GM23338 (cell line): ENCODE data around the gene SH3BP5. TPM values are rescaled to one million over a fixed set of nuclear protein-coding genes. Genes with fewer than 3 reads are reported as not detected.

Experiments used
- ATAC-seq: fragments of 200-7000 bp; cut with Tn5 transposase; 3 replicates; pipeline ENCODE4 v1.9.1; 2020
- DNase-seq: peaks from one replicate; pipeline ENCODE4 v3.0.0-alpha.2; 2015; ENCODE audit warnings: low spot score
- H2AFZ ChIP-seq: fragments of 200-600 bp; sonication (generic); 2 replicates; pipeline ENCODE4 v1.8.0; 2016; ENCODE audit warnings: antibody characterized with exemption, mild to moderate bottlenecking, moderate library complexity
- H3F3A ChIP-seq: fragments of 200-600 bp; sonication (generic); replicated peaks from 2 replicates; pipeline ENCODE4 v1.8.0; 2017; ENCODE audit warnings: antibody characterized with exemption, mixed run types, low read depth
- H3K27ac ChIP-seq: fragments of 200-600 bp; sonication (generic); 2 replicates; pipeline ENCODE4 v1.6.1; 2016; ENCODE audit warnings: low read depth
- H3K27me3 ChIP-seq: fragments of 200-600 bp; sonication (generic); 2 replicates; pipeline ENCODE4 v1.8.0; 2016; ENCODE audit warnings: mild to moderate bottlenecking, mixed run types, moderate library complexity; ENCODE audit not compliant: insufficient read depth
- H3K36me3 ChIP-seq: fragments of 200-600 bp; sonication (generic); 2 replicates; pipeline ENCODE4 v1.8.0; 2016; ENCODE audit warnings: mild to moderate bottlenecking; ENCODE audit not compliant: insufficient read depth
- H3K4me1 ChIP-seq: fragments of 200-600 bp; sonication (generic); 2 replicates; pipeline ENCODE4 v1.8.0; 2016; ENCODE audit warnings: mild to moderate bottlenecking, moderate library complexity; ENCODE audit not compliant: insufficient read depth
- H3K4me2 ChIP-seq: fragments of 200-600 bp; sonication (generic); 2 replicates; pipeline ENCODE4 v1.7.1; 2017; ENCODE audit warnings: mixed run types
- H3K4me3 ChIP-seq: fragments of 200-600 bp; sonication (generic); 2 replicates; pipeline ENCODE4 v1.6.1; 2016; ENCODE audit warnings: mixed run types
- H3K79me2 ChIP-seq: fragments of 200-600 bp; sonication (generic); replicated peaks from 2 replicates; pipeline ENCODE4 v1.8.0; 2017; ENCODE audit warnings: mild to moderate bottlenecking; ENCODE audit not compliant: insufficient read depth
- H3K9me2 ChIP-seq: fragments of 200-600 bp; sonication (generic); 2 replicates; pipeline ENCODE4 v1.8.0; 2017; ENCODE audit not compliant: insufficient read depth
- H4K20me1 ChIP-seq: fragments of 200-600 bp; sonication (generic); replicated peaks from 2 replicates; pipeline ENCODE4 v1.8.0; 2017; ENCODE audit warnings: mild to moderate bottlenecking; ENCODE audit not compliant: insufficient read depth
- H3K27ac Mint-ChIP-seq: 2 replicates; pipeline ENCODE4 v1.8.0; 2020; ENCODE audit warnings: inconsistent platforms, mild to moderate bottlenecking, moderate library complexity, mixed read lengths
- H3K27me3 Mint-ChIP-seq: 3 replicates; pipeline ENCODE4 v1.8.0; 2022; ENCODE audit warnings: low read depth, mild to moderate bottlenecking, moderate library complexity, mixed read lengths, inconsistent platforms; ENCODE audit not compliant: insufficient read depth, poor library complexity
- H3K36me3 Mint-ChIP-seq: 3 replicates; pipeline ENCODE4 v1.8.0; 2021; ENCODE audit warnings: low read depth, mild to moderate bottlenecking, inconsistent platforms, moderate library complexity, mixed read lengths
- H3K4me1 Mint-ChIP-seq: 3 replicates; pipeline ENCODE4 v1.8.0; 2020; ENCODE audit warnings: mild to moderate bottlenecking, inconsistent platforms, mixed read lengths
- H3K4me3 Mint-ChIP-seq: 3 replicates; pipeline ENCODE4 v1.8.0; 2021; ENCODE audit warnings: moderate library complexity, mild to moderate bottlenecking, inconsistent platforms, mixed read lengths
- H3K9me3 Mint-ChIP-seq: 3 replicates; pipeline ENCODE4 v1.8.0; 2020; ENCODE audit warnings: moderate library complexity, mild to moderate bottlenecking, inconsistent platforms, mixed read lengths
- CREB1 ChIP-seq: fragments of 250-450 bp; sonication (Bioruptor Pico); IDR thresholded peaks from 2 replicates; pipeline ENCODE4 v1.5.0; 2020; ENCODE audit warnings: low read depth, mild to moderate bottlenecking, moderate library complexity
- CTCF ChIP-seq, 2 experiments: fragments of 200-600 bp in 1 of 2; sonication (generic) in 1 of 2; conservative IDR thresholded peaks; 2 replicates each; pipeline versions ENCODE4 v1.5.1 to v1.6.1; 2016 to 2017; ENCODE audit warnings: antibody characterized with exemption in 2 of 2, low read depth in 2 of 2, mild to moderate bottlenecking in 2 of 2, moderate library complexity in 1 of 2
- ETS1 ChIP-seq: IDR thresholded peaks from 2 replicates; pipeline ENCODE4 v1.6.1; 2016; ENCODE audit warnings: antibody characterized with exemption
- EZH2 ChIP-seq: fragments of 200-600 bp; sonication (generic); IDR thresholded peaks from one replicate; pipeline ENCODE4 v1.8.0; 2017; ENCODE audit warnings: antibody characterized with exemption, mild to moderate bottlenecking, low read depth; ENCODE audit not compliant: unreplicated experiment
- JUNB ChIP-seq: IDR thresholded peaks from one replicate; pipeline ENCODE4 v1.6.1; 2016; ENCODE audit warnings: antibody characterized with exemption; ENCODE audit not compliant: unreplicated experiment
- POLR2AphosphoS5 ChIP-seq: IDR thresholded peaks from 2 replicates; pipeline ENCODE4 v1.6.1; 2016; ENCODE audit warnings: antibody characterized with exemption, low read depth
- STAT1 ChIP-seq: IDR thresholded peaks from one replicate; pipeline ENCODE4 v1.6.1; 2016; ENCODE audit warnings: antibody characterized with exemption; ENCODE audit not compliant: unreplicated experiment
- ZNF114 ChIP-seq: fragments of 250-450 bp; sonication (Bioruptor Pico); IDR thresholded peaks from 2 replicates; pipeline ENCODE4 v1.5.0; 2020; ENCODE audit warnings: mild to moderate bottlenecking, moderate library complexity
- ZNF331 ChIP-seq: fragments of 250-450 bp; sonication (Bioruptor Pico); IDR thresholded peaks from 2 replicates; pipeline ENCODE4 v1.5.0; 2020; ENCODE audit warnings: low read depth, mild to moderate bottlenecking, moderate library complexity
- ZNF462 ChIP-seq: fragments of 250-450 bp; sonication (Bioruptor Pico); IDR thresholded peaks from 2 replicates; pipeline ENCODE4 v1.5.0; 2020; ENCODE audit warnings: mild to moderate bottlenecking, moderate library complexity
- polyA plus RNA-seq: library from polyadenylated mRNA; unstranded; fragments of >200 nt; fragmentation: Nextera tagmentation; extraction: Ambion mirVana; gene quantifications from 2 replicates; pipeline ENCODE4 v1.2.1, GENCODE V29; 2016
- total RNA-seq: library from RNA; depleted of rRNA; stranded (reverse); fragments of >200 nt; shearing (Covaris generic); gene quantifications from 2 replicates; pipeline ENCODE4 v1.2.3, GENCODE V29; 2014
- TF ChIP-seq, protein P1 (sequence below): IDR thresholded peaks from one replicate; pipeline ENCODE4 v1.6.1; 2018; ENCODE audit warnings: antibody characterized with exemption; ENCODE audit not compliant: unreplicated experiment

SH3BP5 gene
- total and polyA plus RNA-seq, 2 experiments from 2014 or later: 5.8 to 9.1 TPM

- TF ChIP-seq ETS1: no peak
- TF ChIP-seq, protein P1, sequence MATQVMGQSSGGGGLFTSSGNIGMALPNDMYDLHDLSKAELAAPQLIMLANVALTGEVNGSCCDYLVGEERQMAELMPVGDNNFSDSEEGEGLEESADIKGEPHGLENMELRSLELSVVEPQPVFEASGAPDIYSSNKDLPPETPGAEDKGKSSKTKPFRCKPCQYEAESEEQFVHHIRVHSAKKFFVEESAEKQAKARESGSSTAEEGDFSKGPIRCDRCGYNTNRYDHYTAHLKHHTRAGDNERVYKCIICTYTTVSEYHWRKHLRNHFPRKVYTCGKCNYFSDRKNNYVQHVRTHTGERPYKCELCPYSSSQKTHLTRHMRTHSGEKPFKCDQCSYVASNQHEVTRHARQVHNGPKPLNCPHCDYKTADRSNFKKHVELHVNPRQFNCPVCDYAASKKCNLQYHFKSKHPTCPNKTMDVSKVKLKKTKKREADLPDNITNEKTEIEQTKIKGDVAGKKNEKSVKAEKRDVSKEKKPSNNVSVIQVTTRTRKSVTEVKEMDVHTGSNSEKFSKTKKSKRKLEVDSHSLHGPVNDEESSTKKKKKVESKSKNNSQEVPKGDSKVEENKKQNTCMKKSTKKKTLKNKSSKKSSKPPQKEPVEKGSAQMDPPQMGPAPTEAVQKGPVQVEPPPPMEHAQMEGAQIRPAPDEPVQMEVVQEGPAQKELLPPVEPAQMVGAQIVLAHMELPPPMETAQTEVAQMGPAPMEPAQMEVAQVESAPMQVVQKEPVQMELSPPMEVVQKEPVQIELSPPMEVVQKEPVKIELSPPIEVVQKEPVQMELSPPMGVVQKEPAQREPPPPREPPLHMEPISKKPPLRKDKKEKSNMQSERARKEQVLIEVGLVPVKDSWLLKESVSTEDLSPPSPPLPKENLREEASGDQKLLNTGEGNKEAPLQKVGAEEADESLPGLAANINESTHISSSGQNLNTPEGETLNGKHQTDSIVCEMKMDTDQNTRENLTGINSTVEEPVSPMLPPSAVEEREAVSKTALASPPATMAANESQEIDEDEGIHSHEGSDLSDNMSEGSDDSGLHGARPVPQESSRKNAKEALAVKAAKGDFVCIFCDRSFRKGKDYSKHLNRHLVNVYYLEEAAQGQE: no peak
- TF ChIP-seq ZNF114 (CRISPR knock-in tag): no peak
- no peak for TF ChIP-seq ZNF331 (CRISPR knock-in tag)
- TF ChIP-seq CREB1: no peak
- no peak for TF ChIP-seq JUNB
These were observed 115.9 kb downstream of the SH3BP5 start (continued) for GRCh38 chr3:15216501-15216900.

GRCh38 chr3:15215996-15216395 is 116.4 kb downstream of the SH3BP5 start:
- H2AFZ ChIP-seq: no peak overlapping the region
- H3K9me2 ChIP-seq: no peaks in the 10 kb centered on the region
- no peak overlapping the region for H3K4me3 Mint-ChIP-seq
- TF ChIP-seq POLR2AphosphoS5 (no peak), ETS1 (no peak), CREB1 (no peak), STAT1 (no peak), JUNB (no peak), ZNF462 (CRISPR knock-in tag) (no peak), EZH2 (no peak), CTCF (conservative IDR thresholded peaks at IDR 0.05; ENCODE audit: low read depth in 2 of 2) (no peak), ZNF114 (CRISPR knock-in tag) (no peak), ZNF331 (CRISPR knock-in tag) (no peak)
- peaks cover 7% of the 10 kb centered on the region; the same call in 2 of the 3 replicates for H3K4me1 Mint-ChIP-seq
- no peaks in the 10 kb centered on the region for H3K27me3 ChIP-seq
- no peaks in the 10 kb centered on the region for H3K9me3 Mint-ChIP-seq
- no peaks in the 10 kb centered on the region for H3K27me3 Mint-ChIP-seq
- no peaks in the 10 kb centered on the region for H3K4me1 ChIP-seq
- ATAC-seq (no peak), DNase-seq (no peak)
- H4K20me1 ChIP-seq: no peaks in the 10 kb centered on the region; the same call in 1 of the 2 replicates
- no peak overlapping the region for H3K4me2 ChIP-seq
- no peak overlapping the region for H3K27ac ChIP-seq
- no peaks in the 10 kb centered on the region for H3F3A ChIP-seq
- H3K36me3 ChIP-seq: peaks cover 25% of the 10 kb centered on the region
- H3K4me3 ChIP-seq: no peak overlapping the region
- peaks cover 37% of the 10 kb centered on the region for H3K36me3 Mint-ChIP-seq
- H3K79me2 ChIP-seq: no peaks in the 10 kb centered on the region
- no peak overlapping the region for H3K27ac Mint-ChIP-seq
